HCT116 (cell line): Measurements from ENCODE around the gene TCP11.

ENCODE experiments used
- CEBPB ChIP-seq: IDR thresholded peaks from 2 replicates; pipeline ENCODE4 v1.6.1; 2012; ENCODE audit warnings: low read depth
- POLR2A ChIP-seq: IDR thresholded peaks from 2 replicates; pipeline ENCODE4 v1.7.0; 2011; ENCODE audit warnings: borderline replicate concordance; ENCODE audit not compliant: insufficient read depth, insufficient read length; ENCODE audit errors: extremely low read depth
- POLR2AphosphoS5 ChIP-seq: IDR thresholded peaks from 2 replicates; pipeline ENCODE4 v1.6.1; 2011; ENCODE audit warnings: mild to moderate bottlenecking, low read depth, low read length, moderate library complexity
- SP1 ChIP-seq: IDR thresholded peaks from 2 replicates; pipeline ENCODE4 v1.6.1; 2012; ENCODE audit warnings: low read depth
- YY1 ChIP-seq: IDR thresholded peaks from 2 replicates; pipeline ENCODE4 v1.6.1; 2011; ENCODE audit warnings: low read length, low read depth, moderate library complexity, mild to moderate bottlenecking; ENCODE audit not compliant: insufficient replicate concordance; ENCODE audit errors: extremely low read depth
- TF ChIP-seq, protein P1 (sequence below), 3 experiments: fragments of 200-600 bp in 1 of 3; sonication (generic) in 1 of 3; IDR thresholded peaks in 2 of 3; conservative IDR thresholded peaks in 1 of 3; 2 replicates each; pipeline ENCODE4 v1.5.1; 2012 to 2017; ENCODE audit warnings: low read depth in 2 of 3, low read length in 2 of 3, antibody characterized with exemption in 1 of 3, borderline replicate concordance in 1 of 3, control low read depth in 1 of 3, mild to moderate bottlenecking in 1 of 3, mixed read lengths in 1 of 3, mixed run types in 1 of 3, moderate library complexity in 1 of 3; ENCODE audit not compliant: insufficient read depth in 1 of 3
- TF ChIP-seq, protein P2 (sequence below): IDR thresholded peaks from 2 replicates; pipeline ENCODE4 v1.6.1; 2012; ENCODE audit warnings: low read depth
- TF ChIP-seq, protein P3 (sequence below): IDR thresholded peaks from 2 replicates; pipeline ENCODE4 v1.6.1; 2012
- TF ChIP-seq, protein P4 (sequence below): IDR thresholded peaks from 2 replicates; pipeline ENCODE4 v1.6.1; 2012

DNA sequence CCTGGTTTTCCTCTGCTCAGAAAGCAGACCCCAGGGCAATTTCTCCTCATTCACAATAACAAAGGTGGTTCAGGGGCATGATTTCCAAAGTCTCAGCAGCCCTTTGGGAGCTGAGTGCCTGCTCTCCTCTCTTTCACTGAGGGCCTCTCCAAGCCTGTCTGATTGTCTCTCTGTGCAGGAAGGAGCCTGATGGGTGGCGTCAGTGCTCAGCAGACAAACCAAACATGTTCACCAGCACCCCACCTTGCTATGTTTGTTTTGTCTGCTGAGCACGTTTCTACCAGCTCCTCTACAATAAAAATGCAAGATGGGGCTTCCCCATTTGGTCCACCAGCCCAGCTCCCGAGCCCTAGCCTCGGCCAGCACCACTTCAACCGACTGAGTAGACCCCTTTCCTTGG lies 25.4 kb upstream of the TCP11 start:
- TF ChIP-seq, protein P1, sequence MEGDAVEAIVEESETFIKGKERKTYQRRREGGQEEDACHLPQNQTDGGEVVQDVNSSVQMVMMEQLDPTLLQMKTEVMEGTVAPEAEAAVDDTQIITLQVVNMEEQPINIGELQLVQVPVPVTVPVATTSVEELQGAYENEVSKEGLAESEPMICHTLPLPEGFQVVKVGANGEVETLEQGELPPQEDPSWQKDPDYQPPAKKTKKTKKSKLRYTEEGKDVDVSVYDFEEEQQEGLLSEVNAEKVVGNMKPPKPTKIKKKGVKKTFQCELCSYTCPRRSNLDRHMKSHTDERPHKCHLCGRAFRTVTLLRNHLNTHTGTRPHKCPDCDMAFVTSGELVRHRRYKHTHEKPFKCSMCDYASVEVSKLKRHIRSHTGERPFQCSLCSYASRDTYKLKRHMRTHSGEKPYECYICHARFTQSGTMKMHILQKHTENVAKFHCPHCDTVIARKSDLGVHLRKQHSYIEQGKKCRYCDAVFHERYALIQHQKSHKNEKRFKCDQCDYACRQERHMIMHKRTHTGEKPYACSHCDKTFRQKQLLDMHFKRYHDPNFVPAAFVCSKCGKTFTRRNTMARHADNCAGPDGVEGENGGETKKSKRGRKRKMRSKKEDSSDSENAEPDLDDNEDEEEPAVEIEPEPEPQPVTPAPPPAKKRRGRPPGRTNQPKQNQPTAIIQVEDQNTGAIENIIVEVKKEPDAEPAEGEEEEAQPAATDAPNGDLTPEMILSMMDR (IDR thresholded peaks at IDR 0.05 in 2 of 3, conservative IDR thresholded peaks at IDR 0.05 in 1 of 3; ENCODE audit: borderline replicate concordance in 1 of 3, insufficient read depth in 1 of 3, low read depth in 2 of 3, low read length in 2 of 3), result no peak
- TF ChIP-seq POLR2AphosphoS5 (no peak), POLR2A (no peak), CEBPB (no peak), SP1 (no peak), YY1 (no peak)
- TF ChIP-seq, protein P2, sequence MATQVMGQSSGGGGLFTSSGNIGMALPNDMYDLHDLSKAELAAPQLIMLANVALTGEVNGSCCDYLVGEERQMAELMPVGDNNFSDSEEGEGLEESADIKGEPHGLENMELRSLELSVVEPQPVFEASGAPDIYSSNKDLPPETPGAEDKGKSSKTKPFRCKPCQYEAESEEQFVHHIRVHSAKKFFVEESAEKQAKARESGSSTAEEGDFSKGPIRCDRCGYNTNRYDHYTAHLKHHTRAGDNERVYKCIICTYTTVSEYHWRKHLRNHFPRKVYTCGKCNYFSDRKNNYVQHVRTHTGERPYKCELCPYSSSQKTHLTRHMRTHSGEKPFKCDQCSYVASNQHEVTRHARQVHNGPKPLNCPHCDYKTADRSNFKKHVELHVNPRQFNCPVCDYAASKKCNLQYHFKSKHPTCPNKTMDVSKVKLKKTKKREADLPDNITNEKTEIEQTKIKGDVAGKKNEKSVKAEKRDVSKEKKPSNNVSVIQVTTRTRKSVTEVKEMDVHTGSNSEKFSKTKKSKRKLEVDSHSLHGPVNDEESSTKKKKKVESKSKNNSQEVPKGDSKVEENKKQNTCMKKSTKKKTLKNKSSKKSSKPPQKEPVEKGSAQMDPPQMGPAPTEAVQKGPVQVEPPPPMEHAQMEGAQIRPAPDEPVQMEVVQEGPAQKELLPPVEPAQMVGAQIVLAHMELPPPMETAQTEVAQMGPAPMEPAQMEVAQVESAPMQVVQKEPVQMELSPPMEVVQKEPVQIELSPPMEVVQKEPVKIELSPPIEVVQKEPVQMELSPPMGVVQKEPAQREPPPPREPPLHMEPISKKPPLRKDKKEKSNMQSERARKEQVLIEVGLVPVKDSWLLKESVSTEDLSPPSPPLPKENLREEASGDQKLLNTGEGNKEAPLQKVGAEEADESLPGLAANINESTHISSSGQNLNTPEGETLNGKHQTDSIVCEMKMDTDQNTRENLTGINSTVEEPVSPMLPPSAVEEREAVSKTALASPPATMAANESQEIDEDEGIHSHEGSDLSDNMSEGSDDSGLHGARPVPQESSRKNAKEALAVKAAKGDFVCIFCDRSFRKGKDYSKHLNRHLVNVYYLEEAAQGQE, result no peak
- TF ChIP-seq, protein P3, sequence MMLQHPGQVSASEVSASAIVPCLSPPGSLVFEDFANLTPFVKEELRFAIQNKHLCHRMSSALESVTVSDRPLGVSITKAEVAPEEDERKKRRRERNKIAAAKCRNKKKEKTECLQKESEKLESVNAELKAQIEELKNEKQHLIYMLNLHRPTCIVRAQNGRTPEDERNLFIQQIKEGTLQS, result no peak
- TF ChIP-seq, protein P4, sequence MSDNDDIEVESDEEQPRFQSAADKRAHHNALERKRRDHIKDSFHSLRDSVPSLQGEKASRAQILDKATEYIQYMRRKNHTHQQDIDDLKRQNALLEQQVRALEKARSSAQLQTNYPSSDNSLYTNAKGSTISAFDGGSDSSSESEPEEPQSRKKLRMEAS, result no peak
